ENCODE results near the gene LRR1. TPM values are rescaled to one million over a fixed set of nuclear protein-coding genes. Genes with fewer than 3 reads are reported as not detected.
A peak's percentile ranks its signal among the peaks of the same experiment; 100 is the strongest.
"Not testable (repeated sequence)": the region's sequence is repeated elsewhere in the genome, so short reads cannot be mapped to it uniquely, and the experiment has no call there.

LRR1 gene
- total RNA-seq, 5 donors from 2014 or later (not counting 1 experiment from before 2014, with no cell fraction given): 7.6 to 15.7 (median 11.4) TPM

DNA sequence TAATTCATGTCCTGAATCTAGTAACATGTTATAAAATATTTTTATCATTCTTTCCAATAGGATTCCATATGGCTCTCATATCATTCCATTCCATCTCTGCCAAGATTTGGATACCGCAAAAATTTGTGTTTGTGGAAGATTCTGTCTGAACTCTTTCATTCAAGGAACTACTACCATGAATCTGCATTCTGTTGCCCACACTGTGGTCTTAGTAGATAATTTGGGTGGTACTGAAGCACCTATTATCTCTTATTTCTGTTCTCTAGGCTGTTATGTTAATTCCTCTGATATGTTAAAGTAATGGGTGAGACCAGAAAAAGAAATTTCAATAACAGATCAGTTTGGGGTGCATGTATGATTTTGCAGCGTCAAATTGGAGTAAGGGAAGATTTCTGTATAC lies 15.5 kb downstream of the LRR1 start:
- H3K9me3 ChIP-seq: no peaks in the 10 kb centered on the region
- no peak overlapping the region for H3K27ac ChIP-seq (ENCODE audit: low read length)
- no peaks in the 10 kb centered on the region for H3K27me3 ChIP-seq (replicated peaks in 1 of 2; ENCODE audit: control insufficient read depth in 2 of 2, extremely low read depth in 1 of 2, insufficient read depth in 2 of 2, low read length in 1 of 2)
- H3K4me1 Mint-ChIP-seq: peaks cover 18 to 23% (median 19%) of the 10 kb centered on the region in 3 donors
- no peaks in the 10 kb centered on the region for H3K9me3 Mint-ChIP-seq
- WGBS (ENCODE audit: insufficient coverage): no CpG with 5 or more reads among the region's 2 CpGs
- peaks cover 0 to 8% of the 10 kb centered on the region in 2 experiments for H3K4me1 ChIP-seq (ENCODE audit: control insufficient read depth in 1 of 2, extremely low read depth in 1 of 2, insufficient read depth in 2 of 2, low read length in 2 of 2)
- ChIA-PET POLR2A (no interaction called here), CTCF (interaction anchor here in 1 of 2 donors (1.0 kb wide), 1 partner anchor 15 kb away, joined by 3 read pairs; the partner anchor contains the start of gene LRR1)
- DNase-seq: no peak
- no peak overlapping the region for H3K27ac Mint-ChIP-seq
- no peak for ATAC-seq (replicated peaks in 1 of 4)
- H3K36me3 Mint-ChIP-seq: peaks cover 15% of the 10 kb centered on the region
- no peak overlapping the region for H3K4me3 Mint-ChIP-seq
- H3K4me3 ChIP-seq (ENCODE audit: control insufficient read depth in 1 of 2, extremely low read depth in 1 of 2, low read length in 1 of 2): no peak overlapping the region
- no peaks in the 10 kb centered on the region for H3K27me3 Mint-ChIP-seq
- peaks cover 5 to 20% of the 10 kb centered on the region in 2 donors for H3K36me3 ChIP-seq (ENCODE audit: control insufficient read depth in 2 of 2, extremely low read depth in 1 of 2, insufficient read depth in 1 of 2, low read length in 1 of 2)

DNA sequence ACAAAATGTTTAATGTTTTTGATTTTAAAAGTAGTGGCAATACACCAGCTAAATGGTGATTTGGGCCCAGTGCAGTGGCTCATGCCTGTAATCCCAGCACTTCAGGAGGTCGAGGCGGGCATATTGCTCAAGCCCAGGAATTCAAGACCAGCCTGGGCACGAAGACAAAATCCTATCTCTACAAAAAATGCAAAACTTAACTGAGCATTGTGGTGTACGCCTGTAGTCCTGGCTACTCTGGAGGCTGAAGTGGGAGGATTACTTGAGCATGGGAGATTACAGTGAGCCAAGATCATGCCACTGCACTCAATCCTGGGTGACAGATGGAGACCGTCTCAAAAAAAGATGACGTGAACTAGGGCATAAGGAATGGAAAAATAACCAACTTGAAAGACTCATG lies 17.0 kb downstream of the LRR1 start:
- Mint-ChIP-seq H3K4me3 (no peak overlapping the region), H3K27ac (peak overlapping the region in 1 of 2 donors; percentile 16), H3K27me3 (no peaks in the 10 kb centered on the region), H3K36me3 (peaks cover 15% of the 10 kb centered on the region), H3K4me1 (peaks cover 23 to 25% (median 24%) of the 10 kb centered on the region in 3 donors), H3K9me3 (no peaks in the 10 kb centered on the region)
- Histone ChIP-seq H3K9me3 (no peaks in the 10 kb centered on the region), H3K4me3 (ENCODE audit: control insufficient read depth in 1 of 2, extremely low read depth in 1 of 2, low read length in 1 of 2) (no peak overlapping the region), H3K27ac (ENCODE audit: low read length) (no peak overlapping the region), H3K27me3 (replicated peaks in 1 of 2; ENCODE audit: control insufficient read depth in 2 of 2, extremely low read depth in 1 of 2, insufficient read depth in 2 of 2, low read length in 1 of 2) (no peaks in the 10 kb centered on the region), H3K4me1 (ENCODE audit: control insufficient read depth in 1 of 2, extremely low read depth in 1 of 2, insufficient read depth in 2 of 2, low read length in 2 of 2) (peaks cover 2 to 14% of the 10 kb centered on the region in 2 experiments), H3K36me3 (ENCODE audit: control insufficient read depth in 2 of 2, extremely low read depth in 1 of 2, insufficient read depth in 1 of 2, low read length in 1 of 2) (peaks cover 5 to 20% of the 10 kb centered on the region in 2 donors)
- CTCF ChIA-PET: no interaction called here
- WGBS (ENCODE audit: insufficient coverage): 94% methylated on average over 3 of the region's 6 CpGs
- POLR2A ChIA-PET: interaction anchor here in 1 of 2 donors (0.5 kb wide), 1 partner anchor 16 kb away, joined by 3 read pairs; no protein-coding TSS in a partner anchor
- no peak for DNase-seq
- ATAC-seq (replicated peaks in 1 of 4): no peak

GRCh38 chr14:49617852-49618519 lies 19.2 kb downstream of the LRR1 start:
- peaks cover 22% of the 10 kb centered on the region for H3K36me3 Mint-ChIP-seq
- peaks cover 31 to 38% (median 37%) of the 10 kb centered on the region in 3 donors for H3K4me1 Mint-ChIP-seq
- peaks cover 5 to 20% of the 10 kb centered on the region in 2 donors for H3K36me3 ChIP-seq (ENCODE audit: control insufficient read depth in 2 of 2, extremely low read depth in 1 of 2, insufficient read depth in 1 of 2, low read length in 1 of 2)
- DNase-seq (no peak), ATAC-seq (replicated peaks in 1 of 4) (no peak)
- no peaks in the 10 kb centered on the region for H3K27me3 Mint-ChIP-seq
- ChIA-PET POLR2A (interaction anchor here (0.6 to 0.8 kb wide), 2 partner anchors 12 to 32 kb away, joined by 3 to 4 read pairs; partner anchors contain the start of gene RPS29 (in 1 of the 2)), CTCF (interaction anchor here in 1 of 2 donors (0.7 kb wide), 1 partner anchor 14 kb away, joined by 6 read pairs; no protein-coding TSS in a partner anchor)
- H3K27ac Mint-ChIP-seq: peak overlapping the region in 1 of 2 donors; percentile 78
- H3K4me1 ChIP-seq (ENCODE audit: control insufficient read depth in 1 of 2, extremely low read depth in 1 of 2, insufficient read depth in 2 of 2, low read length in 2 of 2): peaks cover 17 to 27% of the 10 kb centered on the region in 2 experiments
- no peaks in the 10 kb centered on the region for H3K9me3 ChIP-seq
- no peaks in the 10 kb centered on the region for H3K27me3 ChIP-seq (replicated peaks in 1 of 2; ENCODE audit: control insufficient read depth in 2 of 2, extremely low read depth in 1 of 2, insufficient read depth in 2 of 2, low read length in 1 of 2)
- H3K9me3 Mint-ChIP-seq: no peaks in the 10 kb centered on the region
- peak overlapping the region; percentile 21 for H3K27ac ChIP-seq (ENCODE audit: low read length)
- no peak overlapping the region for H3K4me3 ChIP-seq (ENCODE audit: control insufficient read depth in 1 of 2, extremely low read depth in 1 of 2, low read length in 1 of 2)
- 94% methylated on average over 2 of the region's 6 CpGs for WGBS (ENCODE audit: insufficient coverage)
- H3K4me3 Mint-ChIP-seq: peak overlapping the region; percentile 28 to 99 (median 97)

GRCh38 chr14:49619273-49619672 lies 20.5 kb downstream of the LRR1 start:
- H3K27me3 Mint-ChIP-seq; H3K27me3 ChIP-seq (replicated peaks in 1 of 2; ENCODE audit: control insufficient read depth in 2 of 2, extremely low read depth in 1 of 2, insufficient read depth in 2 of 2, low read length in 1 of 2); H3K9me3 ChIP-seq; ATAC-seq (replicated peaks in 1 of 4); H3K9me3 Mint-ChIP-seq; DNase-seq: not testable (repeated sequence)
- ChIA-PET CTCF (interaction anchor here in 1 of 2 donors (1.5 to 2.7 kb wide), 3 partner anchors 15 to 158 kb away, joined by 5 to 77 read pairs (median 54); partner anchors contain the start of genes DNAAF2 and RPS29), POLR2A (interaction anchor here (0.6 to 2.9 kb wide), 6 partner anchors 15 to 1052 kb away, joined by 3 to 59 read pairs (median 22); partner anchors contain the start of genes DNAAF2 (in 1 of the 2), KLHDC2 (in 1 of the 2) and LRR1 (in 1 of the 2))
- Mint-ChIP-seq H3K27ac (peak overlapping the region; percentile 78 to 99), H3K36me3 (peaks cover 21% of the 10 kb centered on the region), H3K4me1 (peaks cover 43 to 51% (median 50%) of the 10 kb centered on the region in 3 donors), H3K4me3 (peak overlapping the region; percentile 97 to 99 (median 97))
- Histone ChIP-seq H3K4me3 (ENCODE audit: control insufficient read depth in 1 of 2, extremely low read depth in 1 of 2, low read length in 1 of 2) (peak overlapping the region; percentile 74 to 78), H3K27ac (ENCODE audit: low read length) (peak overlapping the region; percentile 95), H3K36me3 (ENCODE audit: control insufficient read depth in 2 of 2, extremely low read depth in 1 of 2, insufficient read depth in 1 of 2, low read length in 1 of 2) (peaks cover 5 to 20% of the 10 kb centered on the region in 2 donors), H3K4me1 (ENCODE audit: control insufficient read depth in 1 of 2, extremely low read depth in 1 of 2, insufficient read depth in 2 of 2, low read length in 2 of 2) (peaks cover 20 to 34% of the 10 kb centered on the region in 2 experiments)
- 18% methylated on average over 3 of the region's 19 CpGs for WGBS (ENCODE audit: insufficient coverage)

- peak overlapping the region; percentile 98 to 99 for H3K27ac Mint-ChIP-seq
- Histone ChIP-seq H3K27ac (ENCODE audit: low read length) (peak overlapping the region; percentile 95), H3K27me3 (replicated peaks in 1 of 2; ENCODE audit: control insufficient read depth in 2 of 2, extremely low read depth in 1 of 2, insufficient read depth in 2 of 2, low read length in 1 of 2) (no peaks in the 10 kb centered on the region), H3K4me1 (ENCODE audit: control insufficient read depth in 1 of 2, extremely low read depth in 1 of 2, insufficient read depth in 2 of 2, low read length in 2 of 2) (peaks cover 20 to 34% of the 10 kb centered on the region in 2 experiments), H3K4me3 (ENCODE audit: control insufficient read depth in 1 of 2, extremely low read depth in 1 of 2, low read length in 1 of 2) (peak overlapping the region; percentile 74 to 78), H3K36me3 (ENCODE audit: control insufficient read depth in 2 of 2, extremely low read depth in 1 of 2, insufficient read depth in 1 of 2, low read length in 1 of 2) (peaks cover 5 to 20% of the 10 kb centered on the region in 2 donors), H3K9me3 (no peaks in the 10 kb centered on the region)
- H3K4me1 Mint-ChIP-seq: peaks cover 45 to 54% (median 54%) of the 10 kb centered on the region in 3 donors
- ATAC-seq (replicated peaks in 1 of 4): no peak
- POLR2A ChIA-PET: interaction anchor here (0.6 to 2.9 kb wide), 24 partner anchors 8 to 1051 kb away, joined by 3 to 59 read pairs (median 7); partner anchors contain the start of genes RPS29 (in 2 of the 2), DNAAF2 (in 1 of the 2), KLHDC2 (in 1 of the 2) and LRR1 (in 1 of the 2)
- WGBS (ENCODE audit: insufficient coverage): 3% methylated on average over 5 of the region's 11 CpGs
- H3K4me3 Mint-ChIP-seq: peak overlapping the region; percentile 97 to 99 (median 97)
- CTCF ChIA-PET: interaction anchor here (0.6 to 2.7 kb wide), 18 partner anchors 9 to 442 kb away, joined by 3 to 77 read pairs (median 5); partner anchors contain the start of genes DNAAF2 (in 2 of the 2), KLHDC2 (in 1 of the 2), LRR1 (in 1 of the 2) and RPS29 (in 1 of the 2)
- DNase-seq: no peak
- no peaks in the 10 kb centered on the region for H3K27me3 Mint-ChIP-seq
- H3K36me3 Mint-ChIP-seq: peaks cover 19% of the 10 kb centered on the region
- no peaks in the 10 kb centered on the region for H3K9me3 Mint-ChIP-seq
Observed at GRCh38 chr14:49619730-49620129, 21.0 kb downstream of the LRR1 start.

Measured in T-cell (primary cell).